Mammary epithelial cell (primary cell): ENCODE data around the gene GCC1.

Source experiments
- EZH2 ChIP-seq: IDR thresholded peaks from 2 replicates; pipeline ENCODE4 v1.6.1; 2012; ENCODE audit warnings: low read length, inconsistent platforms, borderline replicate concordance
- TF ChIP-seq, protein P1 (sequence below), 2 donors: IDR thresholded peaks in 1 of 2; conservative IDR thresholded peaks in 1 of 2; 2 replicates each; pipeline ENCODE4 v1.5.1; 2011 to 2012; ENCODE audit warnings: inconsistent platforms in 2 of 2, low read length in 2 of 2, mild to moderate bottlenecking in 2 of 2, control low read depth in 1 of 2, low read depth in 1 of 2; ENCODE audit not compliant: insufficient read depth in 1 of 2; ENCODE audit errors: extremely low read depth in 1 of 2

DNA sequence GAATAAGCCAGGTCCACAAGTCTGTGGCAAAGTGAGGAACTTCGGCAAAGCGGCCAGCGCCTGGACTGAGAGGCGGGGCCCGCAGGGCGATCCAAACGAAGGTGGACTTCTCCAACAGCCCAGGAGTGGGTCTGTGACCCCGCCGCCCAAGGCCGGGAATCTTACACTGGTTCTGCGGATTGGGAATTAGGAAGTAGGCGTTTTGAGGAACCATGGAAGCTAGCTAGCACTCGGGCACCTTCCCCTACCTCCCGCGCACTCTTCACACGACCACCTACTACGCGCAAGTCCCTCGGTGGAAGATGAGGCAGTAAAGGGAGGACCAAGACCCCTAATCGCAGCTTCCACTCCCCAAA, 2.2 kb upstream of the GCC1 start:
- TF ChIP-seq, protein P1, sequence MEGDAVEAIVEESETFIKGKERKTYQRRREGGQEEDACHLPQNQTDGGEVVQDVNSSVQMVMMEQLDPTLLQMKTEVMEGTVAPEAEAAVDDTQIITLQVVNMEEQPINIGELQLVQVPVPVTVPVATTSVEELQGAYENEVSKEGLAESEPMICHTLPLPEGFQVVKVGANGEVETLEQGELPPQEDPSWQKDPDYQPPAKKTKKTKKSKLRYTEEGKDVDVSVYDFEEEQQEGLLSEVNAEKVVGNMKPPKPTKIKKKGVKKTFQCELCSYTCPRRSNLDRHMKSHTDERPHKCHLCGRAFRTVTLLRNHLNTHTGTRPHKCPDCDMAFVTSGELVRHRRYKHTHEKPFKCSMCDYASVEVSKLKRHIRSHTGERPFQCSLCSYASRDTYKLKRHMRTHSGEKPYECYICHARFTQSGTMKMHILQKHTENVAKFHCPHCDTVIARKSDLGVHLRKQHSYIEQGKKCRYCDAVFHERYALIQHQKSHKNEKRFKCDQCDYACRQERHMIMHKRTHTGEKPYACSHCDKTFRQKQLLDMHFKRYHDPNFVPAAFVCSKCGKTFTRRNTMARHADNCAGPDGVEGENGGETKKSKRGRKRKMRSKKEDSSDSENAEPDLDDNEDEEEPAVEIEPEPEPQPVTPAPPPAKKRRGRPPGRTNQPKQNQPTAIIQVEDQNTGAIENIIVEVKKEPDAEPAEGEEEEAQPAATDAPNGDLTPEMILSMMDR (conservative IDR thresholded peaks at IDR 0.05 in 1 of 2, IDR thresholded peaks at IDR 0.05 in 1 of 2; ENCODE audit: extremely low read depth in 1 of 2, insufficient read depth in 1 of 2, low read depth in 1 of 2, low read length in 2 of 2), result no peak
- TF ChIP-seq EZH2, result no peak
